Upper lobe of left lung (tissue), 4 donors: ENCODE data around the gene RPL10.

ENCODE experiments used
- POLR2AphosphoS5 ChIP-seq, 2 donors: sonication (generic); formaldehyde crosslinking; IDR thresholded peaks; one replicate each; pipeline ENCODE4 v1.5.1; 2017; ENCODE audit warnings: antibody characterized with exemption in 2 of 2
- TF ChIP-seq, protein P1 (sequence below), 6 experiments: fragments of 450-650 bp in 4 of 6; fragments of 200-600 bp in 2 of 6; sonication (generic) in 2 of 6; IDR thresholded peaks; one replicate each; pipeline ENCODE4 v1.5.1; 2016 to 2019; ENCODE audit warnings: antibody characterized with exemption in 6 of 6

DNA sequence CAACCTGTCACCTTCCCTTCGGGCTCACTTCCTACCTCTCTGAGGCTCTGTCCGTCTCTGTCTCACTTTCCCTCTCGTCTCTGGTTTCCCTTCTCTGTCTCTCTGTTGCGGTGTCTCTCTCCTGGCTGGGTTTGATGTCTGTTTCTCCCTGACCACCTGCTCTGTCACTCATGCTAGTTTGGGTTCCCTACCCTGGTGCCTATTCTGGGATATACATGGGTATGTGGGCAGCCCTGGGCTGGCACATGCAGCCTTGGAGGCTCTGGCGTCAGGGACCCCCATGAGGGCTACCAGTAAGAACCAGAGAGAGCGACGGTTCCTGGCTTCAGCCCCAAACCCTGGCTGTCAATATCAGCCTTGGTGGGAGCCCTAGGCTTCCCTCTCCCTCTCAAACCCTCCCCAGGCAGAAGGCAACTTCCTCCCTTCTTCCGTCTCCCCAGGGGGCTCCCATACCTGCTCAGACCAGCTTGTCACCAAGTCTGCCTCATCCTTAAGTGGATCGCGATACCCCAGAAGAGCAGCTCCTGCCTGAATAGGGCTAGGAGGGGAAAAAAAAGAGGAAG lies 10.6 kb downstream of the RPL10 start:
- TF ChIP-seq, protein P1, sequence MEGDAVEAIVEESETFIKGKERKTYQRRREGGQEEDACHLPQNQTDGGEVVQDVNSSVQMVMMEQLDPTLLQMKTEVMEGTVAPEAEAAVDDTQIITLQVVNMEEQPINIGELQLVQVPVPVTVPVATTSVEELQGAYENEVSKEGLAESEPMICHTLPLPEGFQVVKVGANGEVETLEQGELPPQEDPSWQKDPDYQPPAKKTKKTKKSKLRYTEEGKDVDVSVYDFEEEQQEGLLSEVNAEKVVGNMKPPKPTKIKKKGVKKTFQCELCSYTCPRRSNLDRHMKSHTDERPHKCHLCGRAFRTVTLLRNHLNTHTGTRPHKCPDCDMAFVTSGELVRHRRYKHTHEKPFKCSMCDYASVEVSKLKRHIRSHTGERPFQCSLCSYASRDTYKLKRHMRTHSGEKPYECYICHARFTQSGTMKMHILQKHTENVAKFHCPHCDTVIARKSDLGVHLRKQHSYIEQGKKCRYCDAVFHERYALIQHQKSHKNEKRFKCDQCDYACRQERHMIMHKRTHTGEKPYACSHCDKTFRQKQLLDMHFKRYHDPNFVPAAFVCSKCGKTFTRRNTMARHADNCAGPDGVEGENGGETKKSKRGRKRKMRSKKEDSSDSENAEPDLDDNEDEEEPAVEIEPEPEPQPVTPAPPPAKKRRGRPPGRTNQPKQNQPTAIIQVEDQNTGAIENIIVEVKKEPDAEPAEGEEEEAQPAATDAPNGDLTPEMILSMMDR (IDR thresholded peaks at IDR 0.05), result no peak
- TF ChIP-seq POLR2AphosphoS5 (IDR thresholded peaks at IDR 0.05), result no peak
